Lung (tissue), 12 donors: ENCODE measurements around the gene HUNK. TPM values are rescaled to one million over a fixed set of nuclear protein-coding genes. Genes with fewer than 3 reads are reported as not detected.

Experiments
- ATAC-seq: fragments of 200-7000 bp; cut with Tn5 transposase; one replicate; pipeline ENCODE4 v1.9.1; 2020; ENCODE audit warnings: moderate number of reproducible peaks; ENCODE audit not compliant: insufficient read depth, low FRiP score
- DNase-seq, 3 donors: peaks; one replicate each; pipeline ENCODE4 v3.0.0-alpha.2; 2013 to 2017
- H3K27ac ChIP-seq, 2 donors: one replicate each; pipeline ENCODE4 v1.5.1; 2013; ENCODE audit warnings: mild to moderate bottlenecking in 2 of 2, moderate library complexity in 2 of 2, control low read depth in 1 of 2, inconsistent platforms in 1 of 2, low read depth in 1 of 2, low read length in 1 of 2
- H3K27me3 ChIP-seq, 3 donors: one replicate each; pipeline ENCODE4 v1.5.1; 2013; ENCODE audit warnings: low read length in 2 of 3; ENCODE audit not compliant: control insufficient read depth in 3 of 3, insufficient read depth in 3 of 3
- H3K36me3 ChIP-seq, 4 donors: one replicate each; pipeline ENCODE4 v1.5.1; 2013; ENCODE audit warnings: low read length in 4 of 4, mild to moderate bottlenecking in 1 of 4, moderate library complexity in 1 of 4; ENCODE audit not compliant: control insufficient read depth in 4 of 4, insufficient read depth in 4 of 4
- H3K4me1 ChIP-seq, 5 donors: one replicate each; pipeline ENCODE4 v1.5.1; 2013; ENCODE audit warnings: low read length in 5 of 5, mild to moderate bottlenecking in 2 of 5, moderate library complexity in 1 of 5; ENCODE audit not compliant: control insufficient read depth in 5 of 5, insufficient read depth in 5 of 5
- H3K4me3 ChIP-seq: one replicate; pipeline ENCODE4 v1.5.1; 2013; ENCODE audit warnings: mild to moderate bottlenecking, control low read depth, moderate library complexity
- H3K9ac ChIP-seq, 2 donors: one replicate each; pipeline ENCODE4 v1.5.1; 2013; ENCODE audit warnings: low read length in 2 of 2, control low read depth in 1 of 2; ENCODE audit not compliant: insufficient read depth in 1 of 2
- H3K9me3 ChIP-seq, 4 donors: one replicate each; pipeline ENCODE4 v1.5.1; 2013; ENCODE audit warnings: low read length in 3 of 4, mild to moderate bottlenecking in 1 of 4, moderate library complexity in 1 of 4; ENCODE audit not compliant: control insufficient read depth in 4 of 4, insufficient read depth in 3 of 4
- CTCF ChIP-seq: IDR thresholded peaks from 2 replicates; pipeline ENCODE4 v1.5.1; 2012; ENCODE audit warnings: mild to moderate bottlenecking; ENCODE audit errors: control extremely low read depth, extremely low read depth
- WGBS, 2 donors: extraction: QIAGEN DNeasy Blood & Tissue Kit; methylation state at CpG; one replicate each; pipeline ENCODE4 v1.1.7; 2013; 5-methylcytosine and 5-hydroxymethylcytosine counted together
- polyA plus RNA-seq, 2 donors: library from polyadenylated mRNA; stranded (reverse); fragments of 200-250 nt; gene quantifications; one replicate each; pipeline ENCODE4 v1.2.1, GENCODE V29; 2013
- total RNA-seq, 2 donors: library from RNA; depleted of rRNA in 1 of 2; stranded (reverse); fragments of >200 nt in 1 of 2; gene quantifications; one replicate each; pipeline ENCODE4 v1.2.1, GENCODE V29; 2014 to 2021
- donor health status: control.
- donor health status: control.
- donor health status: Bipolar disorder and iron deficiency.
- donor health status: healthy.
- donor health status: DM: yes; HTN: yes; CAD: no.

The HUNK gene
- total and polyA plus RNA-seq, 4 donors, result 0.27 to 2.4 (median 1.4) TPM

GRCh38 chr21:31991356-31992331 lies 118.8 kb downstream of the HUNK start:
- Histone ChIP-seq H3K9ac (no peak overlapping the region), H3K4me3 (no peak overlapping the region), H3K9me3 (peaks cover 0 to 1% (median 0%) of the 10 kb centered on the region in 4 donors), H3K4me1 (peaks cover 0 to 11% (median 0%) of the 10 kb centered on the region in 5 donors), H3K27me3 (no peaks in the 10 kb centered on the region), H3K36me3 (peaks cover 0 to 5% (median 1%) of the 10 kb centered on the region in 4 donors), H3K27ac (no peak overlapping the region)
- DNase-seq, result no peak
- no peak for ATAC-seq
- no peak for TF ChIP-seq CTCF
- WGBS, 2 donors, result 88 to 90% methylated on average over 17 of the region's 17 CpGs

GRCh38 chr21:31992391-31992790 lies 119.6 kb downstream of the HUNK start:
- peaks cover 0 to 5% (median 1%) of the 10 kb centered on the region in 4 donors for H3K36me3 ChIP-seq
- H3K4me1 ChIP-seq, result peaks cover 0 to 11% (median 0%) of the 10 kb centered on the region in 5 donors
- peaks cover 0 to 1% (median 0%) of the 10 kb centered on the region in 4 donors for H3K9me3 ChIP-seq
- ATAC-seq (no peak), DNase-seq (no peak)
- H3K27me3 ChIP-seq, result no peaks in the 10 kb centered on the region
- no peak for TF ChIP-seq CTCF
- H3K4me3 ChIP-seq, result no peak overlapping the region
- no peak overlapping the region for H3K9ac ChIP-seq
- H3K27ac ChIP-seq, result no peak overlapping the region
- WGBS, 2 donors, result 90 to 92% methylated on average over 11 of the region's 11 CpGs

GRCh38 chr21:31993826-31994825 lies 121.3 kb downstream of the HUNK start:
- Histone ChIP-seq H3K9me3 (peaks cover 0 to 1% (median 0%) of the 10 kb centered on the region in 4 donors), H3K36me3 (peaks cover 0 to 5% (median 2%) of the 10 kb centered on the region in 4 donors), H3K4me3 (no peak overlapping the region), H3K27ac (no peak overlapping the region), H3K9ac (no peak overlapping the region), H3K4me1 (peaks cover 0 to 11% (median 0%) of the 10 kb centered on the region in 5 donors), H3K27me3 (no peaks in the 10 kb centered on the region)
- DNase-seq (peak in 2 of 3 donors; percentile 65 to 72), ATAC-seq (no peak)
- WGBS, 2 donors, result 68 to 78% methylated on average over 10 of the region's 10 CpGs
- no peak for TF ChIP-seq CTCF
